ENCODE results near the gene LGALS1.
"Not testable (repeated sequence)": the region's sequence is repeated elsewhere in the genome, so short reads cannot be mapped to it uniquely, and the experiment has no call there.

Gene LGALS1

GRCh38 chr22:37690901-37691504 is 15.6 kb downstream of the LGALS1 start:
- no peak overlapping the region for H3K4me3 ChIP-seq (ENCODE audit: low read length)
- H3K9ac ChIP-seq (ENCODE audit: low read length), result no peak overlapping the region
- DNase-seq, result no peak
- H3F3A ChIP-seq (ENCODE audit: insufficient read depth, low read length), result 0 out of 2 replicates have a peak, but pooled peaks cover 6% of the 10 kb centered on the region
- H3K4me2 ChIP-seq (ENCODE audit: low read depth, low read length), result no peak overlapping the region
- peaks cover 26% of the 10 kb centered on the region for H3K79me2 ChIP-seq (ENCODE audit: low read length)
- H3K4me1 ChIP-seq (ENCODE audit: low read length), result peaks cover under 1% of the 10 kb centered on the region; the same call in 1 of the 2 replicates
- no peaks in the 10 kb centered on the region for H3K9me3 ChIP-seq (replicated peaks; ENCODE audit: insufficient read depth, low read length)
- H3K36me3 ChIP-seq (replicated peaks; ENCODE audit: insufficient read depth, low read length), result no peaks in the 10 kb centered on the region
- no peak overlapping the region for H3K27ac ChIP-seq (ENCODE audit: low read length)
- TF ChIP-seq EZH2phosphoT487 (IDR thresholded peaks at IDR 0.05; ENCODE audit: low read length), result no peak
- TF ChIP-seq EZH2 (optimal IDR thresholded peaks at IDR 0.05; ENCODE audit: low read depth, low read length), result no peak
- TF ChIP-seq, protein P1, sequence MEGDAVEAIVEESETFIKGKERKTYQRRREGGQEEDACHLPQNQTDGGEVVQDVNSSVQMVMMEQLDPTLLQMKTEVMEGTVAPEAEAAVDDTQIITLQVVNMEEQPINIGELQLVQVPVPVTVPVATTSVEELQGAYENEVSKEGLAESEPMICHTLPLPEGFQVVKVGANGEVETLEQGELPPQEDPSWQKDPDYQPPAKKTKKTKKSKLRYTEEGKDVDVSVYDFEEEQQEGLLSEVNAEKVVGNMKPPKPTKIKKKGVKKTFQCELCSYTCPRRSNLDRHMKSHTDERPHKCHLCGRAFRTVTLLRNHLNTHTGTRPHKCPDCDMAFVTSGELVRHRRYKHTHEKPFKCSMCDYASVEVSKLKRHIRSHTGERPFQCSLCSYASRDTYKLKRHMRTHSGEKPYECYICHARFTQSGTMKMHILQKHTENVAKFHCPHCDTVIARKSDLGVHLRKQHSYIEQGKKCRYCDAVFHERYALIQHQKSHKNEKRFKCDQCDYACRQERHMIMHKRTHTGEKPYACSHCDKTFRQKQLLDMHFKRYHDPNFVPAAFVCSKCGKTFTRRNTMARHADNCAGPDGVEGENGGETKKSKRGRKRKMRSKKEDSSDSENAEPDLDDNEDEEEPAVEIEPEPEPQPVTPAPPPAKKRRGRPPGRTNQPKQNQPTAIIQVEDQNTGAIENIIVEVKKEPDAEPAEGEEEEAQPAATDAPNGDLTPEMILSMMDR (IDR thresholded peaks at IDR 0.05; ENCODE audit: low read length), result no peak
- H4K20me1 ChIP-seq (ENCODE audit: insufficient read depth, low read length), result no peaks in the 10 kb centered on the region
- no peaks in the 10 kb centered on the region for H3K27me3 ChIP-seq (replicated peaks; ENCODE audit: insufficient read depth, low read length)
- H2AFZ ChIP-seq (ENCODE audit: low read length), result no peak overlapping the region
- H3K9me2 ChIP-seq (replicated peaks; ENCODE audit: insufficient read depth, low read length), result no peaks in the 10 kb centered on the region

GRCh38 chr22:37692627-37693285 is 17.3 kb downstream of the LGALS1 start:
- TF ChIP-seq EZH2 (optimal IDR thresholded peaks at IDR 0.05; ENCODE audit: low read depth, low read length), result no peak
- TF ChIP-seq, protein P1 (IDR thresholded peaks at IDR 0.05; ENCODE audit: low read length), result no peak
- TF ChIP-seq EZH2phosphoT487 (IDR thresholded peaks at IDR 0.05; ENCODE audit: low read length), result no peak
- Histone ChIP-seq H3K79me2 (ENCODE audit: low read length) (peaks cover 11% of the 10 kb centered on the region), H3K27me3 (replicated peaks; ENCODE audit: insufficient read depth, low read length) (no peaks in the 10 kb centered on the region), H3K9ac (ENCODE audit: low read length) (no peak overlapping the region), H2AFZ (ENCODE audit: low read length) (no peak overlapping the region), H3K4me2 (ENCODE audit: low read depth, low read length) (no peak overlapping the region), H3K27ac (ENCODE audit: low read length) (no peak overlapping the region), H3K36me3 (replicated peaks; ENCODE audit: insufficient read depth, low read length) (no peaks in the 10 kb centered on the region), H3K4me1 (ENCODE audit: low read length) (no peaks in the 10 kb centered on the region), H3F3A (ENCODE audit: insufficient read depth, low read length) (0 out of 2 replicates have a peak, but pooled peaks cover 6% of the 10 kb centered on the region), H4K20me1 (ENCODE audit: insufficient read depth, low read length) (no peaks in the 10 kb centered on the region), H3K9me2 (replicated peaks; ENCODE audit: insufficient read depth, low read length) (no peaks in the 10 kb centered on the region), H3K9me3 (replicated peaks; ENCODE audit: insufficient read depth, low read length) (no peaks in the 10 kb centered on the region), H3K4me3 (ENCODE audit: low read length) (no peak overlapping the region)
- no peak for DNase-seq

GRCh38 chr22:37694131-37694530 is 18.7 kb downstream of the LGALS1 start:
- H2AFZ ChIP-seq (ENCODE audit: low read length); H3K36me3 ChIP-seq (replicated peaks; ENCODE audit: insufficient read depth, low read length); H3K9ac ChIP-seq (ENCODE audit: low read length): not testable (repeated sequence)

GRCh38 chr22:37696260-37696656 is 20.8 kb downstream of the LGALS1 start:
- not testable (repeated sequence) for H3K4me1 ChIP-seq (ENCODE audit: low read length); H3K9ac ChIP-seq (ENCODE audit: low read length); DNase-seq; H2AFZ ChIP-seq (ENCODE audit: low read length); H3F3A ChIP-seq (ENCODE audit: insufficient read depth, low read length); H3K4me3 ChIP-seq (ENCODE audit: low read length); H4K20me1 ChIP-seq (ENCODE audit: insufficient read depth, low read length); H3K9me2 ChIP-seq (replicated peaks; ENCODE audit: insufficient read depth, low read length); H3K27me3 ChIP-seq (replicated peaks; ENCODE audit: insufficient read depth, low read length); H3K9me3 ChIP-seq (replicated peaks; ENCODE audit: insufficient read depth, low read length); H3K27ac ChIP-seq (ENCODE audit: low read length); H3K36me3 ChIP-seq (replicated peaks; ENCODE audit: insufficient read depth, low read length); H3K79me2 ChIP-seq (ENCODE audit: low read length)
- H3K4me2 ChIP-seq (ENCODE audit: low read depth, low read length), result peak overlapping the region; percentile 73

More at GRCh38 chr22:37694131-37694530, 18.7 kb downstream of the LGALS1 start:
- H3K4me3 ChIP-seq (ENCODE audit: low read length); H3K27ac ChIP-seq (ENCODE audit: low read length); H4K20me1 ChIP-seq (ENCODE audit: insufficient read depth, low read length); H3K27me3 ChIP-seq (replicated peaks; ENCODE audit: insufficient read depth, low read length); H3K9me3 ChIP-seq (replicated peaks; ENCODE audit: insufficient read depth, low read length); H3K79me2 ChIP-seq (ENCODE audit: low read length); H3K9me2 ChIP-seq (replicated peaks; ENCODE audit: insufficient read depth, low read length); H3F3A ChIP-seq (ENCODE audit: insufficient read depth, low read length); H3K4me2 ChIP-seq (ENCODE audit: low read depth, low read length); DNase-seq; H3K4me1 ChIP-seq (ENCODE audit: low read length): not testable (repeated sequence)

Measured in MM.1S (cell line).